Activated B cell treated with CpG ODN at 0.5 μM for 24 hours (primary cell): Measurements from ENCODE around the gene PTPRS. TPM values are rescaled to one million over a fixed set of nuclear protein-coding genes. Genes with fewer than 3 reads are reported as not detected.

Source experiments
- ATAC-seq: fragments of 200-7000 bp; cut with Tn5 transposase; one replicate; pipeline ENCODE4 v1.10.0; 2021; ENCODE audit warnings: low read depth, mild to moderate bottlenecking, moderate library complexity
- CTCF ChIA-PET: fragments of 350-600 bp; sonication (Branson Sonifier 250); formaldehyde crosslinking; loops from one replicate; lab custom pipeline; 2021; ENCODE audit warnings: antibody characterized with exemption; lab: Charles Lee
- POLR2A ChIA-PET: fragments of 350-600 bp; sonication (Branson Sonifier 250); formaldehyde crosslinking; loops from one replicate; lab custom pipeline; 2021; ENCODE audit warnings: antibody characterized with exemption; lab: Charles Lee
- DNase-seq: peaks from one replicate; pipeline ENCODE4 v3.0.0; 2022
- H3K27ac Mint-ChIP-seq: one replicate; pipeline ENCODE4 v1.8.0; 2020; ENCODE audit warnings: mixed read lengths
- H3K27me3 Mint-ChIP-seq: one replicate; pipeline ENCODE4 v1.8.0; 2021; ENCODE audit warnings: mixed read lengths
- H3K36me3 Mint-ChIP-seq: one replicate; pipeline ENCODE4 v1.8.0; 2021; ENCODE audit warnings: low read depth, mixed read lengths
- H3K4me1 Mint-ChIP-seq: one replicate; pipeline ENCODE4 v1.8.0; 2021; ENCODE audit warnings: mixed read lengths
- H3K4me3 Mint-ChIP-seq: one replicate; pipeline ENCODE4 v1.8.0; 2020; ENCODE audit warnings: mild to moderate bottlenecking, mixed read lengths
- H3K9me3 Mint-ChIP-seq: one replicate; pipeline ENCODE4 v1.8.0; 2020; ENCODE audit warnings: mixed read lengths
- CTCF ChIP-seq: fragments of 200-600 bp; IDR thresholded peaks from one replicate; pipeline ENCODE4 v1.8.0; 2022; ENCODE audit warnings: antibody characterized with exemption, mild to moderate bottlenecking
- intact Hi-C: fragments of 100-400 bp; cut with micrococcal nuclease; formaldehyde crosslinking; loops from one replicate; pipeline ENCODE4 v1.15.1; 2024
- total RNA-seq: library from RNA; stranded (reverse); gene quantifications from 2 replicates; pipeline ENCODE4 v1.2.3, GENCODE V29; 2022

Gene PTPRS
- total RNA-seq, 1 donor from 2014 or later = 3.4 TPM

- Mint-ChIP-seq H3K27ac (no peak overlapping the region), H3K4me1 (no peaks in the 10 kb centered on the region), H3K4me3 (no peak overlapping the region), H3K36me3 (no peaks in the 10 kb centered on the region), H3K9me3 (no peaks in the 10 kb centered on the region), H3K27me3 (peaks cover 2% of the 10 kb centered on the region)
- intact Hi-C loops = no loop called here
- TF ChIP-seq CTCF = no peak
- ATAC-seq (no peak), DNase-seq (no peak)
- ChIA-PET POLR2A (no interaction called here), CTCF (no interaction called here)
Measured at GRCh38 chr19:5304486-5304885, 36.1 kb downstream of the PTPRS start.

DNA sequence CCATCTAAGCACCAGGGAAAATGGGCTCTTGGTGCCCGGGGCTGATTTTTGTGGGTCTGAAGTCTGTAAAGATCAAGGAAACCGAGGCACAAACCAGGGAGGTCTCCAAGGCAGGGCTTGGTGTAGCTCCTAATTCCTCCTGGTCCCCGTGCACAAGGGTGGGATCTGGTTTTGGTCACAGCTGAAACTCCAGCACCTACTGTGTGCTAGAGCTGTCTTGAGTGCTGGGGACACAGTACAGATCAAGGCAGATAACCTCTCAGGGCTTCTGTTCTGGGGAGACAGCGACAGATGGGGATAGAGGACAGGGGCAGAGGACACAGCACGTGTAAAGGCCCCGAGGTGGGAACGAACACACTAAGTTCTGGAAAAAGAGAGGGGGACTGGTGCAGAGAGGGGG, 37.4 kb downstream of the PTPRS start:
- POLR2A ChIA-PET = no interaction called here
- H3K36me3 Mint-ChIP-seq = no peaks in the 10 kb centered on the region

GRCh38 chr19:5302396-5302795, 38.2 kb downstream of the PTPRS start:
- H3K27ac Mint-ChIP-seq = no peak overlapping the region
- ATAC-seq (no peak), DNase-seq (no peak)
- POLR2A ChIA-PET = no interaction called here
- CTCF ChIA-PET = no interaction called here
- H3K27me3 Mint-ChIP-seq = peaks cover 2% of the 10 kb centered on the region
- TF ChIP-seq CTCF = no peak
- no peaks in the 10 kb centered on the region for H3K4me1 Mint-ChIP-seq
- no peak overlapping the region for H3K4me3 Mint-ChIP-seq
- H3K36me3 Mint-ChIP-seq = no peaks in the 10 kb centered on the region
- intact Hi-C loops = no loop called here
- no peaks in the 10 kb centered on the region for H3K9me3 Mint-ChIP-seq

More for the DNA sequence above, 37.4 kb downstream of the PTPRS start:
- ATAC-seq = no peak
- Mint-ChIP-seq H3K4me1 (no peaks in the 10 kb centered on the region), H3K27me3 (peaks cover 2% of the 10 kb centered on the region), H3K4me3 (no peak overlapping the region), H3K27ac (no peak overlapping the region), H3K9me3 (no peaks in the 10 kb centered on the region)
- CTCF ChIA-PET = no interaction called here
- DNase-seq = no peak
- no peak for TF ChIP-seq CTCF
- intact Hi-C loops = no loop called here

DNA sequence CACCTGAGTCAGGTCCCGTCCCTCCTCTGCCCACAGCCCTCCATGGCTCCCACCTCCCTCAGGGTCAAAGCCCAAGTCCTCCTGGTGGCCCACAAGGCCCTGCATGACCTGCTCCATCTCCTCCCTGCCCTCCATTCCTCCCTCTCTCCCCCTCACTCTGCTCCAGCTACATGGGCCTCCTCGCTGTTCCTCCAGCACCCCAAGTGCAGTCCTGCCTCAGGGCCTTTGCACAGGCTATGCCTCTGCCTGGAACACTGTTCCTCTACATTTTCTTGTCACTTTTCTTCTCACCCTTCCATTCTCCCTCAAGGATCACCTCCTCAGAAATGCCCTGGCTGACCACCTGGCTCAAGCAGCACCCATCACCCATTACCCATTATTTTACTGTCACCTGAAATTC, 41.5 kb downstream of the PTPRS start:
- POLR2A ChIA-PET = no interaction called here
- intact Hi-C loops = no loop called here
- Mint-ChIP-seq H3K27me3 (peaks cover 2% of the 10 kb centered on the region), H3K4me3 (no peak overlapping the region), H3K36me3 (no peaks in the 10 kb centered on the region), H3K9me3 (no peaks in the 10 kb centered on the region), H3K27ac (no peak overlapping the region), H3K4me1 (no peaks in the 10 kb centered on the region)
- ATAC-seq (no peak), DNase-seq (no peak)
- no peak for TF ChIP-seq CTCF
- CTCF ChIA-PET = no interaction called here

DNA sequence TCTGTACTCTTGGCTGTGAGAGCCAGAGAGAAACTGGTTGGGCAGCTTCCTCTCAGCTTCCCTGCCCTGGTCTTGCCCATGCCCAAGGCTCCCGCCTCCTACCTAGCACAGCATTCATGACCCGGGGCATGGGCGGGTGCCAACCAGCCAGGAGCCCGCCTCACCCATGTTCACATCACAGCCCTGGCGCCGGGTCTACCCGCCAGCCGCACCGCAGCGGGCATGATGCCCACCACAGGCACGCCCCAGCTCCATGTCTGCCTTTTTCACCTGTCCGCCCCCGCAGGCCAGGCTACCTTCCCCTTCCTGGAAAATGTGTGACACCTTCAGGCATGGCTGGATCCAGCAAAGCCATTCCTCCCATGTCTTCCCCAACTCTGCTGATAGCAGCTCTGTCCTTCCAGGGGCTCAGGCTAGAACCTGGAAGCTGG, 42.1 kb downstream of the PTPRS start:
- peaks cover 2% of the 10 kb centered on the region for H3K27me3 Mint-ChIP-seq
- peaks cover 2% of the 10 kb centered on the region for H3K4me1 Mint-ChIP-seq
- CTCF ChIA-PET = no interaction called here
- intact Hi-C loops = no loop called here
- ATAC-seq = no peak
- H3K36me3 Mint-ChIP-seq = no peaks in the 10 kb centered on the region
- no peaks in the 10 kb centered on the region for H3K9me3 Mint-ChIP-seq
- no peak overlapping the region for H3K4me3 Mint-ChIP-seq
- no peak for DNase-seq
- H3K27ac Mint-ChIP-seq = no peak overlapping the region
- no peak for TF ChIP-seq CTCF
- POLR2A ChIA-PET = no interaction called here
